ENCODE measurements around the gene TRMU.

DNA sequence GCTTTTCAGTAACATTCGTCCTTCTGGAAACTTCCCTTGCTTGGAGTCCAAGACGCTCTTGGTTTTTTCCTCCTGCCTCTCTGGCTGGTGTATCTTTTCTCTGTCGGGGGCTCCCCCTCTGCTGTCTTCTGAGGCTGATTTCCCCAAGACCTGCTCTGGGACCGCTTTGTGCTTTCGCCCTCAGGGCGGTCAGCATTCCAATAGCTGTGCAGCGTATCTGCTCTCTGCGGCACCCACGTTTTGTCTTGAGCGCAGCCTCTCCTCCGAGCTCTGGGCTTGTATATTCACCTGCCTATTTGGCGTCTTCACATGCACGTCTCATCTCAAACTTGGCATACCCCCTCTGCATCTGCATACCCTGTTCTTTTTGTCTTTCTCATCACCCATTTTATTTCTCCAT lies 36.4 kb upstream of the TRMU start:
- TF ChIP-seq, protein P1, sequence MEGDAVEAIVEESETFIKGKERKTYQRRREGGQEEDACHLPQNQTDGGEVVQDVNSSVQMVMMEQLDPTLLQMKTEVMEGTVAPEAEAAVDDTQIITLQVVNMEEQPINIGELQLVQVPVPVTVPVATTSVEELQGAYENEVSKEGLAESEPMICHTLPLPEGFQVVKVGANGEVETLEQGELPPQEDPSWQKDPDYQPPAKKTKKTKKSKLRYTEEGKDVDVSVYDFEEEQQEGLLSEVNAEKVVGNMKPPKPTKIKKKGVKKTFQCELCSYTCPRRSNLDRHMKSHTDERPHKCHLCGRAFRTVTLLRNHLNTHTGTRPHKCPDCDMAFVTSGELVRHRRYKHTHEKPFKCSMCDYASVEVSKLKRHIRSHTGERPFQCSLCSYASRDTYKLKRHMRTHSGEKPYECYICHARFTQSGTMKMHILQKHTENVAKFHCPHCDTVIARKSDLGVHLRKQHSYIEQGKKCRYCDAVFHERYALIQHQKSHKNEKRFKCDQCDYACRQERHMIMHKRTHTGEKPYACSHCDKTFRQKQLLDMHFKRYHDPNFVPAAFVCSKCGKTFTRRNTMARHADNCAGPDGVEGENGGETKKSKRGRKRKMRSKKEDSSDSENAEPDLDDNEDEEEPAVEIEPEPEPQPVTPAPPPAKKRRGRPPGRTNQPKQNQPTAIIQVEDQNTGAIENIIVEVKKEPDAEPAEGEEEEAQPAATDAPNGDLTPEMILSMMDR (IDR thresholded peaks at IDR 0.05) = no peak
- TF ChIP-seq POLR2A (IDR thresholded peaks at IDR 0.05) = no peak
